ENCODE measurements around the gene ACTRT2.

ACTRT2 gene

DNA sequence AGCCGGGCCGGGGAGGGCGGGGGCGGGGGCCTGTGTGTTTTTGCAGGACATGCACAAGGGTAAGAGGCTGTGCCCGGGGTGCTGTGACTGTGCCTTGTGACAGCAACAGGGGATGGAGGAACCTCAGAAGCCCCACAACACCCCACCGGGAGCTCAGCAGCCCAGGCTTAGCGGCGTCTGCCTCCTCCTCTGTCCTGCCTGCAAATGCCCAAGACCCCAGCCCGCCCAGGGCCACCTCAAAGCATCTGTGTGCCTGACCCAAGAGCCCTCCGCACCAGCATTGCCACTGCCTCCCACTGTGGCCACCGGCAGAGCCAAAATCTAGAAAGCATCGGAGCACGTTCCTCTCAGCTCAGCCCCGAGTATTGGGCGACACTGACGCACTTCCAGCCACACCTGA, 2.7 kb upstream of the ACTRT2 start:
- DNase-seq = no peak

DNA sequence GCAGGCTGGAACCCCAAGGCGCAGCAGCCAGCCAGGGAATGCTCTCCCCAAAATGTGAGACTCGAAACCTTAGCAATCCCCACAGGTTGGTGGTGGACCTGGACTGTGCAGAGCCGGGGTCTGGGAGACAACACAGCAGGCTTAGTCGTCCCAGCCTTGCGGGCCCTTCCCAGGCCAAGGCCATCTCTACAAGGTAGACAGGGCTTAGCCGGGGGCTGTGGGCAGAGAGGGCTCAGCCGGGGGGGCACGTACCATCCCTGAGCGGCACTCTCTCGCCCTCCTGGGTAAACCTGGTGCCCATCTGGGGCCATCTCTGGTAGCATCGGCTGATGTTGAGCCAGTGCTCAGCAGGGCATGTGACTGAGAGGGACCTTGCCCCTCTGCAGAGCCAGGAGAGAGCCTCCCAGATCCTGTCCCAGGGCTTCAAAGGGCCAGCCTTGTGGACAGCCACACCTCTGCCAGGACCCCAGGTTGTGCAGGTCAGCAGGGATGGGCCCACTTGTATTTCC, 2.2 kb upstream of the ACTRT2 start:
- no peak for DNase-seq

- DNase-seq = no peak
These were observed 1.7 kb upstream of the ACTRT2 start for GRCh38 chr1:3019516-3020051.

- DNase-seq = no peak
These were observed 881 bp upstream of the ACTRT2 start for GRCh38 chr1:3020263-3020909.

GRCh38 chr1:3021801-3022401, 634 bp downstream of the ACTRT2 start:
- no peak for DNase-seq

GRCh38 chr1:3022511-3022973, 1.3 kb downstream of the ACTRT2 start:
- DNase-seq = no peak

GRCh38 chr1:3022976-3023375, 1.7 kb downstream of the ACTRT2 start:
- DNase-seq = no peak

- DNase-seq = no peak
These were observed 2.8 kb downstream of the ACTRT2 start for GRCh38 chr1:3024019-3024418.

DNA sequence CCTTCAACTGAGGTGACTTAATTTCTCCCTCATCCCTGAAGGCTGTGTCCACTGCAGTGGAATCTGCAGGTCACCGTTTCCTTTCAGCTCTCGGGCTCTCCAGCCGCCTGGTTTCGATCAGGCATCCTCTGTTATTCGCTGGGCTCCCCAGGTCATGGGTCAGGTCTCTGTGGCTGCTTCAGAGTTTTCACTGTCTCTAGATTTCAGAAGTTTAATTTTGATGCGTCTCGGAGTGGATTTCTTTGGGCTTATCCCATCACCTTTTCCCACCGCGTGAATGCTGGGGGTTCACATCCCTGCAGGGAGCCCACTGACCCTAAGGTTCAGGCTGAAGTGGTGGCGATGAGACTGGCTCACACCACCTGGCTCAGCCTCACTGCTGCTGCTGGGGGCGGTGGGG, 3.3 kb downstream of the ACTRT2 start:
- DNase-seq = no peak

GRCh38 chr1:3026124-3026523, 4.9 kb downstream of the ACTRT2 start:
- no peak for DNase-seq

DNA sequence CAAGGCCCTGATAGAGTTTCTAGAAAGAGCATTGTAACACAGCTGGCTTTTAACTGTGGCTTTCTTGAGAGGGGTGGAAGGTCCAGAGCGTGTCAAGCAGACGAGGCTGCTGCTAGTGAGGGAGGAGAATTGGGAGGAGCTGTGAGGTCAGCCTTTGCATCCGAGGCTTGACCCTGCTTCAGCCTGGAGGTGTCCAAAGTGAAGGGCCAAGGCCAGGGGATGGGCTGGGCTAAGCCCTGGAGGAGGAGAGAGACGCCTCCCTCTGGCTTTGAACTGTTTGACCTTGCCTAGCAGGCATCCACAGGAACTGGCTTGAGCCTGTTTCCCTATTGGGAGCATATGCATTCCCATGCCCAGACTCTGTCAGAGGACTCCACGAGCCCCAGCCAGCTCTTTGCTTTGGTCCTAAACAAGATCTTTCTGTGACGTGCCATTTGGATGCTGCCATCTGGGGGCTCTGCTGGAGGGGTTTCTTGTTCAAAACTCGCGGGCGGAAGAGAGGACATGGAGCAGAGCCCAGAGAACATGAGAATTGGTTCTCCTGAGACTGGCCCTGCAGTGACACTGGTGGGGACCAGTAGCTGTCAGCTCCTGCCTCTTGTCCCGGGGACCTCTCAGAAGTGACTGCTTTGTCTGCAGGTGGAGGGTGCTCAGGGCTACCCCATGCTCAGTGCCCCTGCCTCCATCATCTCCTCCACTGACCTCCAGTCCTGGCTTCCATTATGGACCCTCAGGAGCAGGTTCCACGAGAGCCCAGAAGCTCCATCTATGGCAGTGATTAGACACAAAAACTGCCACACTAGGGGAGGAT, 5.5 kb downstream of the ACTRT2 start:
- no peak for DNase-seq

DNA sequence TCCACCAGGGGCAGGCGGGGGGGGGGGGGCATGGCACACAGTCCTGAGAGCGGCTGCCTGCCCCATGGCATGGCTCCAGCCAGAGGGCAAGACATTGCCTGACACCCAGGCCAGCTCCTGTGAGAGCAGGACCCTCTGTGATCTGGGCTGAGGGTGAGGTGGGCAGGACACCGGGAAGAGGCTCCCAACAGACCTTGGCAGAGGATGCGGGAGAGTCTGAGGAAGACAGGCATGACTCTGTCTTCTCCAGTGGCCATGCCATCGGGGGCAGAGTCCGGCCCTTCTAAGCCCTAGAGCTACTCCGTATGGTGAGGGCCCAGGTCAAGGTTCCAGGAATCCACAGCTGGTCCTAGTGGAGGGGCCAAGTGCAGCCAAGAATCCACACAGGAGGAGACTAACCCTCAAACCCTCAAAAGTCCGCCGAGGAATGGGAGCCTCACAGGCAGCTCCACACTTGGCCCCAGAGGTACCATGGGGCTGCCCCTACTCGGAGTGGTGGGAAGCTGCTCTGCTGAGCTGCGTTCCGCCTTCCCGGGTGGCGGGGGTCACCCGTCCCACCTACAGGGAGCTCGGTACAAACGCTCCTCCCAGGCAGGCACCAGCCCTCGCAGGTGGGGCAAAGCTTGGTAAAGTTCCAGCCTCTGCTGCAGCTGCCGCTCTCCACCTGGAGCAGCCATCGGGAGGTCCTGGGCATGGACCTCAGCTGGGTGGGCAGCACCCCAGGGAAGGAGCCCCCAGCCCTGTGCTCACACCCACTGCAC, 6.5 kb downstream of the ACTRT2 start:
- no peak for DNase-seq

DNA sequence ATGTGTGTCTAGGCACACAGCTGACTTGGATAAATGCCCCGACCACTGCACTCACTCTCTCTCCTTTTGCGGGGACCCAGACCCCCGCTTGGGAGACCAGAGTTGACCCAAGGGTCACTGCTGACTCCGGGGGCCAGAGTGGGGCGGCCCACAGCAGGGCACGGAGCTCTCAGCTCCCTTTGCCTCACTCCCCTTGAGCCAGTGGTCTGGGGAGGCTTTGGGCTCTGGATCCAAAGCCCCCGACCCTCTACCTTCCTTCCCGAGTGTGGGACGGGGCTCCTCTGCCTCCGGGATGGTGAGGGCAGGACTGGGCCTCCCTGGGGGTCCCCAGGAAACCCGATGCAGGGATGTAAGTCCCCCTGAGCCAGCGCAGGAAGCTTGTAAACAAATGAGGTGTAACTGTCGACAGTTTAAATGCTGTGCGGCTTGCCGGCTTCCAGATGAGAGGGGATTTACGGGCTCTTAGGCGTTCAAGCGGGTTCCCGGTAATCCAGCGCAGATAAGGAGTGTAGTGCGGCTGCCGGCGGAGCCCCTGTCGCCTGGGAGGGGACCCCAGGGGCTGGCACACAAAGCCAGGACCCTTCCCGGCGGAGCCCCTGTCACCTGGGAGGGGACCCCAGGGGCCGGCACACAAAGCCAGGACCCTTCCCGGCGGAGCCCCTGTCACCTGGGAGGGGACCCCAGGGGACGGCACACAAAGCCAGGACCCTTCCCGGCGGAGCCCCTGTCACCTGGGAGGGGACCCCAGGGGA, 7.4 kb downstream of the ACTRT2 start:
- DNase-seq = no peak

DNA sequence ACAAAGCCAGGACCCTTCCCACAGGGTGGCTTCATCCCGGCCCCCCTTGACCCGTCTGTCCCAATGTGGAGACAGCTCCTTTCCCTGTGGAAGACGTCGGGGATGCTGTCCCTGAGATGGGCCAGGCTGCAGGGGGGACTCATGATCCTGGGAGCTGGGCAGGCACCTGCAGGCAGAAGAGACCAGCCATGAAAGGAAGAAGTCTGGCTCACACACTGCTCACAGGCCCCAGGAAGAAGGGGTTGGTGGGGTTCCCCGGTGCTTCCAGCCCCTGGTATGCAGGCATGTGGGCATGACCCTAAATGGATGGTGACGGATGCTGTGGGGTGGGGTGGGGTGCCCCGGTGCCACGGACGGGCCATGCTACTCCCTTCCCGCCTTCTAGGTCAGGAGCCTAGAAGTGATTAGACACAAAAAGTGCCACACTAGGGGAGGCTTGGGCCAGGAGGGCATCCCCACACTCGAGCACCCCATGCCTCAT, 8.3 kb downstream of the ACTRT2 start:
- no peak for DNase-seq

GRCh38 chr1:3029991-3030662, 8.9 kb downstream of the ACTRT2 start:
- DNase-seq = no peak

GRCh38 chr1:3030663-3031381, 9.6 kb downstream of the ACTRT2 start:
- no peak for DNase-seq

GRCh38 chr1:3031401-3032221, 10.3 kb downstream of the ACTRT2 start:
- DNase-seq = no peak

- no peak for DNase-seq
These were observed 11.2 kb downstream of the ACTRT2 start for GRCh38 chr1:3032371-3033039.

All from retina (tissue), 1 donor.